ENCODE data around the gene PLEKHA6. TPM values are rescaled to one million over a fixed set of nuclear protein-coding genes. Genes with fewer than 3 reads are reported as not detected.
"Not testable (repeated sequence)": the region's sequence is repeated elsewhere in the genome, so short reads cannot be mapped to it uniquely, and the experiment has no call there.

PLEKHA6 gene
- polyA plus RNA-seq, 1 donor: 3.0 TPM

DNA sequence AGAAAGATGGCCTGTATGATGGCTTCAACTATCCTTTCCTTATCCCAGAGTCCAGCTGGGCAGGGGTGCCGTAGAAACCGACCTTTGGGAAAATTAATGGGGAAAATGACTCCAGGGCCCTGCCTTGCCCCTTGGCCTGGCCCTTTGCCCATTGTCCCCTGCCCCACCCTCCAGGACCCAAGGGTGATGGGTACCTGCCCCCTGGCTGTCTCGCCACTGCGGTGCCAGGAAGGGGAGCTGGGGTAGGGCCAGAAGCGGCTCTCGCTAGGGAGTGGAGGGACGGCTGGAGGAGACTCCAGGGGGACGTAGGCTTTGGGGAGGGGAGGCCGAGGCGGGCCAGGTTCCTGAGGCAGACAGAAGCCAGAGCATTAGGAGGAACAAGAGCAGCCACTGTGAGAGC is 116.8 kb downstream of the PLEKHA6 start:
- DNase-seq (ENCODE audit: low read depth): no peak

DNA sequence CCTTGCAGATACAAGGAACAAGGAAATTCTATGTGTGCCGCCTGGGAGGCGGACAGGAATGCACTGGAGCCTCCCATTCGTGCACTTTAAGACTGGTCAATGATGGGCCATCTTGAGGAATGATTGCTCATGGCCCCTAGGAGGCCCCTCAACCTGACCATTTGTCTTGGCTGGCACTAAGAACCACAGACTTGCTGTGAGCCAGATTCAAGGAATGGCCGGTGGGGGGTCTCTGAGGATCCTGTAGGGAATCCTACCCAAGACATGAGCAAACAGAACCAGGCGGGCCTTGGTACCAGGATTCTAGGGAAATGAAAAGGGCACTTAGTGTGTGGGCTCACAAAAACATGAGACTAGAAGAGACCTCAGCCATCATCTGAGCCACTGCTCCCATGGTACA is 117.8 kb downstream of the PLEKHA6 start:
- DNase-seq (ENCODE audit: low read depth): no peak

DNA sequence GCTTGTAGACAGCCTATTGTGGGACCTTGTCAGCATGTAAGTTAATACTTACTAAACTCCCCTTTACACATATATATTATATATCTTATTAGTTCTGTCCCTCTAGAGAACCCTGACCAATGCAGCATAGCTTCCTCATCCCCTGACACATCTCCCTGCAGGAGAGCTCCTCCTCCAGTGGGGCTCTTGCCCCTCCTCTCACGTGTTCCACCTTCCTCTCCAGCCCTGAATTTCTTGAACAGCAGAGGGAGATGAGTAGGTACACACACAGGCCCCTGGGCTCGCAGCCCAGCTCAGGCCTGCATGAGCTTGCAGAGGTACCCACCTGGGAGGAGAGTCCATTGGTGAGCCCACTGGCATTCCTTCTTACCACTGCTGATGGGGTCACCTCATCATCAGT is 118.7 kb downstream of the PLEKHA6 start:
- no peak for DNase-seq (ENCODE audit: low read depth)

DNA sequence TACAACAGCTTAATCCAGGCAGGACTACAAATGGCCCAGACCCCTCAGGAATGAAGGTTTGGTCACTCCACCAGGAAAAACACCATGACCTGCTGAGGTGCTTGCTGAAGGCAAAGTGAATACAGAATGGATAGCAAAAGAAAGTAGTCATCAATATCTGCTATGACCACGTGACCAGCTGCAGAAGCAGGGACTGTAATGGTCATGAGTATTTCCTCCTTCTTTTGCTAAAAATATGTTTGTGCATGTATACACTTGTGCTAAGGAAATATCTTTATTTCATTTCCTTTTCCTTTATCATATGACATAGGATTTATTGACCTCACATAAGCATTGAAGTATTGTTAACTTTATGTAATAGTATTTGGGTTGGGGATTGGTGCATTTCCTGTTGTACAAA is 119.5 kb downstream of the PLEKHA6 start:
- no peak for DNase-seq (ENCODE audit: low read depth)

DNA sequence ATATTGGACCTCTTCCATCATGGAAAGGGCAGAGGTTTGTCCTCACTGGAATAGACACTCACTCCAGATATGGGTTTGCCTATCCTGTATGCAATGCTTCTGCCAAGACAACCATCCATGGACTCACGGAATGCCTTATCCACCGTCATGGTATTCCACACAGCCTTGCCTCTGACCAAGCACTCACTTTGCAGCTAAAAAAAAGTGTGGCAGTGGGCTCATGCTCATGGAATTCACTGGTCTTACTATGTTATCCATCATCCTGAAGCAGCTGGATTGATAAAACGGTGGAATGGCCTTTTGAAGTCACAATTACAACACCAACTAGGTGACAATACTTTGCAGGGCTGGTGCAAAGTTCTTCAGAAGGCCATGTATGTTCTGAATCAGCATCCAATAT is 120.3 kb downstream of the PLEKHA6 start:
- DNase-seq (ENCODE audit: low read depth): not testable (repeated sequence)

DNA sequence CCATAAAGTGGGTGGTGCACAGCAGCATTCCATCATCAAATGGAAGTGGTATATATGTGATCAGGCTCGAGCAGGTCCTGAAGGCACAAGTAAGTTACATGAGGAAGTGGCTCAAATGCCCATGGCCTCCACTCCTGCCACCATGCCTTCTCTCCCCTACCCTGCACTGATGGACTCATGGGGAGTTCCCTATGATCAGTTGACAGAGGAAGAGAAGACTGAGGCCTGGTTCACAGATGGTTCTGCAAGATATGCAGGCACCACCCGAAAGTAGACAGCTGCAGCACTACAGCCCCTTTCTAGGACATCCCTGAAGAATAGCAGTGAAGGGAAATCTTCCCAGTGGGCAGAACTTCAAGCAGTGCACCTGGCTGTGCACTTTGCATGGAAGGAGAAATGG is 121.2 kb downstream of the PLEKHA6 start:
- DNase-seq (ENCODE audit: low read depth): not testable (repeated sequence)

DNA sequence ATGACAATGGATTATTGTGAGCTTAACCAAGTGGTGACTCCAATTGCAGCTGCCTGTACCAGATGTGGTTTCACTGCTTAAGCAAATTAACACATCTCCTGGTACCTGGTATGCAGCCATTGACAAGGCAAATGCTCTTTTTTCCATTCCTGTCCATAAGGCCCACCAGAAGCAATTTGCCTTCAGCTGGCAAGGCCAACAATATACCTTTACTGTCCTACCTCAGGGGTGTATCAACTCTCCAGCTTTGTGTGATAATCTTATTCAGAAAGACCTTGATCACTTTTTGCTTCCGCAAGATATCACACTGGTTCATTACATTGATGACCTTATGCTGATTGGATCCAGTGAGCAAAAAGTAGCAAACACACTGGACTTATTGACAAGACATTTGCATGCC is 122.2 kb downstream of the PLEKHA6 start:
- DNase-seq (ENCODE audit: low read depth): not testable (repeated sequence)

DNA sequence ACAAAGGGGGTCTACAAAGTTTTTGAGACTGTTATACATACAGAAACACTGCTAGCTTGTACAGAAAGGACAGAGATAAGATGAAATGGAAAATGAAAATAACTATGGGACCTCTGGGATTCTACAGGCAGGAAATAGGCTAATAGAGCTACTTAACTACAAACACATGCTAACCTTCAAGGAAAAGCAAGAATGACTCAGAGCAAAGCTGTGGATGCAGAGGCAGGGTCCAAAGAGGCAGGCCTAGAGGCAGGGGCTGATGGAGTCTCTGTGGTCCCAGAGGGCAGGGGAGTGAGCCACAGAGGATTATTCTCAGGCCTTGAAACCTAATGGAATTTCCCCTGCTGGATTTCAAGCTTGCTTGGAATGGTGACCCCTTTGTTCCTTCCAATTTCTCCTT is 127.2 kb downstream of the PLEKHA6 start:
- DNase-seq (ENCODE audit: low read depth): peak; percentile 28

DNA sequence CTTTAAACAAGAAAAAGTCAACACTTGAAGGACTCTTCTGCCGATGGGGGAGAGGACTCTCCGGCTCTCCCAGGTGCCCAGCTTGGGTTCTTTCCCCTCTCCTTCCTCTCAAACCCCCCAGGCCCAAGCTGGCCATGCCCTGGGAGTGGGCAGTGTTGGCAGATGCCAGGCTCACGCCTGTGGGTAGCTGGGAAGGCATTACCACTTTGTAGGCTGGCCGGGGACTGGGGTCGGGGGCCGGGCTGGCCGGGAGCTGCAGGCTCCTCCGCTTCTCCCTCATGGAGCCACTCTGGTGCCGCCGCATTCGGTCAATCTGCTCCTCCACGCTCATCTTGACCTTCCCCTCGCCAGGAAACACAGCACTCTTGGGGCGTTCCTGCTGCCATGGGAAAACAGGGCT is 129.5 kb downstream of the PLEKHA6 start:
- no peak for DNase-seq (ENCODE audit: low read depth)

DNA sequence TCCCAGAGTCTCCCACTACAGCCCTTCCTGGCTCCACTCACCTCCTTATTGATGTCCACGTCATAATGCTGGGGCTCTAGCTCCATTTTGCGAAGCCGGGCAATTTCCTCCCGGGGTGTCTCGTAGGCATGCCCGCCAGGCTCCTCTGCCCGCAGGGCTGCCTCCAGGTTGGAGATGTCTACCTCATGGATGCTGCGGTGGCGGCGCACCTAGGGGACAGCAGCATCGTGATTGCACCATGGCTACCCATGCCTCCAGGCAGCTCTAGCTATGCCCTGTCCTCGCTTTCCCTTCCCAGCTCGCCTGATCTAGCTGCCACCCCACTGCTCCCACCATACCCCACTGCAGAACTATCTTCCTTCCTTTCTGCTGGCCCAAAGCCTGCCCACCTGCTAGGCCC is 130.8 kb downstream of the PLEKHA6 start:
- DNase-seq (ENCODE audit: low read depth): no peak

DNA sequence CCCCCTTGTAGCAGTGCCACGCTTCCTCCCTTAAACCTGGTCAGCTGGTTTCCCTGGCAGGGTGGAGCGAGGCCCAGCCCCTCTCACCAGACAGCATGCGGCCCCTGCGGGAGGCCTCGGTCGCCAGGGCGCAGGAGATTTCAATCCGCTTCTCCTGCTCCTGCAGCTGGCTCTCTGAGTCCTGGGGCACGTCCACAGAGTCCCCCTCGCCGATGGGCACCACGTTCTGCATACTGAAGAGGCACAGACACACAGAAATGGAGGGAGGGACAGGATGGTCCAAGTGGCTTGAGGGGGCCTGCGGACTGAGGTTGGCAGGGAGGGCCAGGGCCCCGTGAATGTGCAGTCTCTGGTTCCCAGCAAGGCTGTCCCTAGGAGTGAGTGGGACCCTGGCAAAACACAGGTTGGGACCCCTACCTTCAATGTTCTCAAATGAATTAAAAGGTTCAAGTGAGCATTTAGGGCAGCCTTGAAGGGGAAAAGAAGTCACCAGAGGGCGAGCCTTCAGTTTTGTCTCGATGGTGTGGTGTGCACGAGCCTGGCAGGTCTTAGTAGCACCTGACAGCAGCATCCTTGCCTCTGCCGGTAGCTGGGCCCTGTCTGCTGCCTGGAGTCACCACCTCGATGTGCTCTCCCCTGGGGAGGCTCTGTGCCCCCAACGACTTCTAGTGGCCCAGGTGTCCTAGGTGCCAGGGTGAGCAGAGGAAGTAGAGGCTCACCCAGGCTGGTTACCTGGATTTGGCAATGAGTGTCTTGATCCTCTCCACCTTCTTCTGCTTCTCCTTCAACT is 131.5 kb downstream of the PLEKHA6 start:
- DNase-seq (ENCODE audit: low read depth): no peak

DNA sequence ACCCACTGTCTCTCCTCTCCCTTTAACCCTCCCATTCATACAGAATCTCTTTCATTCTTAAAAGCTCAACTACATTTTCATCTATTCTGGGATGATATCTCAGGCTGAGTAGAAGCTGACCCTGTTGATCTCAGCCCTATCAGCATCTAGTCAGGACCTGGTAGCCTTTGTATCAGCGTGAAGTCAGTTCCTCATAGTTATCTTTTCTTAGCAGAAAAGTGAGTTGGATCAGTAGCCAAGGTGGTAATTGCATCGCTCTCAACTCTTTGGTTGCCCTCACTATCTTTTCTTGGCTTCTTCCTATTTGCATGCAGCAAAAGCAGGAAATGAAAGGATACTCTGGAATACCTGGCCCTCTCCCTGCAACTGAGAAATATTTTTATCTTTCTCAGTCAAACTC is 132.4 kb downstream of the PLEKHA6 start:
- DNase-seq (ENCODE audit: low read depth): no peak

DNA sequence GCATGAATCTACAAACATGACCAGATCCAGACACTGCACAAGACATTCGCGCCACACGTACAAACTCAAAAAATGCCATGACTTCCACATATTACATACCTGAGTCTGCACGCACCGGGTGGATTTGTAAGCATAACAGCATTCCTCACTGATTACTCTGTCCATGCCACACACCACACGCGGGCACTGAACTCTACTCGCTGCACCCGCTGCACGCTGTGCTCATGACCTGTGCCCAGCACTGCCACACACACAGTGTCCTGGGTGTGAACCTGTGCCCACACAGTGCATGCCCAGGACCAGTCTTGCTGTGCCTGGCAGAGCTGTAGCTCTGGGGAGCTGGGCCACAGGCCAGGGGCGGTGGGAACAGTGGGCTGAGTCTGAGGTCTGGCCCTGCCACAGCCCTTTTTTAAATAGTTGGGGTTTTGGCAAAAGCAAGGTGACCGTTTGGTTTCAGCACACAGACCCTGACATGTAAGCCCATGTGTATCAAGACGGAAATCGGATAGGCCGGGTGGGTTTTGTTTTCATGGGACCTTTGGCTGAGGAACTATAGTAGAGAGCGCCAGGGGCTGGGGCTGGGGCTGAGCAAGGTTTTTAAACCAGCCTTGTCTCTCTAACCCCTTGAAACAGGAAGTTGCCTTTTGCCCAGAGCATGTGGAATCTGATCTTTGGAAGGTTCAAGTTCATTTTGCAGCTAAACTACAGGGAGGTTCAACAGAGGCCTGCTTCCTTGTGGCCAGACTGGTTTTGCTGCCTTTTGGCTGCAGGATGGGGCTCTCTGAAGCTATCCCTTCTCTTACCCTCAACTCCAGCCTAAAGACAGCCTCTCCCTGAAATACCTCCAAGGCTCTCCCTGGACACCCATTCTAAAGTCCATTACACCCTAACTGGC is 133.6 kb downstream of the PLEKHA6 start:
- DNase-seq (ENCODE audit: low read depth): no peak

DNA sequence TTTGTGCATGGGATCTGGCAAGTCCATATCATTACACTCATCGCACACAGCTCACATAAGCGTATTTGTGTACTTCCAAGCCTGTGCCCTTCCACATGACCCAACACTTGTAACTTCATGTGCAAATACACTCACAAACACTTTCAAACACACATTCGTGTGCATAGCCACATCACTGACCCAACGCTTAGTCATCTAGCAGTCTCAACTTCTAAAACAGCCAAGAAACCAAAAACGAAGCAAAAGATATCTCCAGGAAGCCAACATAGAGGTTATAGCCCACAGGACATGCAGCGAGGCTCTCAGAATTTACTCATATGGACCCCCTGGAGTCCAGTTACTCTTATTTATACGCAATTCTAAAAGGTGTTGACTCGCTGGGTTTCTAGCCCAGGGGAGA is 135.1 kb downstream of the PLEKHA6 start:
- DNase-seq (ENCODE audit: low read depth): no peak

DNA sequence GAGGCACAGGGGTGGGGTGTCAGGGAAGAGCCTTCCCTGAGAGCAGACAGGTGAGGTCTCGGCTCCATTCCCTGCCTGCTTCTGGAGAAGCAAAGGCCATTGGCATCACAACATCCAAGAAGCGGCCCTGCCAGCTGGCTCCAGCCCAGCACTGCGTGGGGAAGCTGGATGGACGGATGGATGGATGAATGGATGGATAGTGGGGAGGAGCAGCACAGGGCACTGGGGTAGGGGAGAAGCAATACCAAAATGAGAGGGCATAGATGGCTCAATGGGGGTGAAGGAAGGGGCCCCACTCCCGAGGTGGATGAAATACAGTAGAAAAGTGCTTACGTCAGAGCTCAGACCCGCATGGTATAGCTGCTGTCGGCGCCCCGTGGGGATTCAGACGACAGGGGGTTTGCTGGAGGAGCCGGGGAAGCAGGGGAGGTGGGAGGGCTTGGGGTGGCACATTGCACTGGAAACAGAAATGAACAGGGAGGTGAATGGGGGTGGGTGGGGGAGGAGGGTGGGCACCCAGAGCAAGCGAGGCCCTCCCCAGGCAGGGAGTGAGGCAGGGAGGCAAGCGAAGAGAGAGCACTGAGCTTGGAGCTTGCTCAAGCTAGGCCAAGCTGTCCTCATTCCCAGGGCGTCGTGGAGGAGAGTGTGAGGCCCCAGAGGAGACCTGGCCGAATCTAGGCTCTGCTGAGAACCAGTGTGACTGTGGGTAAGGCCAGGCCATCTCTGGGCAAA is 136.4 kb downstream of the PLEKHA6 start:
- no peak for DNase-seq (ENCODE audit: low read depth)

DNA sequence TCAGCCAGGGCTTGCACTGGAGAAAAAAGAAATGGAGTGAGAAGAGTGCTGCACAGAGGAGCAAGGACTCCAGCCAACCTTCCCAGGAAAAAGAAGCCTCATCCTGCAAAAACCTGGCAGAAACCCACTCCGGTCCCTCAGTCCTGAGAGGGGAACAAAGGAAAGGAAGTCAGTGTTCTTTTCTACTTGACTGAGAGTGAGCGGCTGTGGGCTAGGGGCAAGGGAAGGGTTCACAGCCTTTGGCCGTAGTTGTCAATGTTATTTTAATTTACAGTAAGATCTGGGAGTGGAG is 137.0 kb downstream of the PLEKHA6 start:
- DNase-seq (ENCODE audit: low read depth): peak; percentile 48

DNA sequence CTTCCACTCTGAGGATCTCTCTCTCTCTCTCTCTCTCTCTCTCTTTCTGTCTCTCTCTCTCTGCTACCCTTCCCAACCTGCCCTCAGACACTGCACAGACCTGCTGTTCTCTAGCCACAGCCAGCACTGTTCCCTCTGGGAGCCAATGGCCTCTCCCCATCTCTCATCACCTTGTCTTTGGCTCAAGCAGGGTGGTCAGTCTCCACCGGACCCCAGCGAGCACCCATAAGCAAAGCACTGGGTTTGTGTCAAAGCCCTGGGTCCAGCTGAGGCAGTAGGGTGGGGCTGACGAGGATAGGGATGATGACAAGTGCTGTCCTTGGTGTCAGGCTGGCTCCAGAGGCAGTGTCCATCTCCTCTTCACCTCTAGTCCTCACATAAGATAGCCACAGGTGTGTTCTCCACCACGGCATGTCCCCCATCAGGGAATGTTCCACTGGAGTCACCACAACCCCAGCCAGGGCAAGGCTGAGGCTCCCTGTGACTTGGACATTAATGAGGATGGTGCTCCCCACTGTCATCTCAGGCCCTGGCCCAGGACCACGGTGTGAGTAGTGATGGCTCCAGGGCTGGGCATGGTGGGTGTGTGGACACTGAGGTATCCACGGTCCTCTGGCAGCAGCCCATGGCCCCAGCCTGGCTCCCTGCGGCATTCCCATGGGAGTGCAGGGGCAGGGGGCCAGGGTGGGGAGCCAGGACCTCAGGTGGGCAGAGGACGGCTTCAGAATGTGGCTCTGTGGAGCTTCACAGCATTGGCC is 137.5 kb downstream of the PLEKHA6 start:
- DNase-seq (ENCODE audit: low read depth): no peak

DNA sequence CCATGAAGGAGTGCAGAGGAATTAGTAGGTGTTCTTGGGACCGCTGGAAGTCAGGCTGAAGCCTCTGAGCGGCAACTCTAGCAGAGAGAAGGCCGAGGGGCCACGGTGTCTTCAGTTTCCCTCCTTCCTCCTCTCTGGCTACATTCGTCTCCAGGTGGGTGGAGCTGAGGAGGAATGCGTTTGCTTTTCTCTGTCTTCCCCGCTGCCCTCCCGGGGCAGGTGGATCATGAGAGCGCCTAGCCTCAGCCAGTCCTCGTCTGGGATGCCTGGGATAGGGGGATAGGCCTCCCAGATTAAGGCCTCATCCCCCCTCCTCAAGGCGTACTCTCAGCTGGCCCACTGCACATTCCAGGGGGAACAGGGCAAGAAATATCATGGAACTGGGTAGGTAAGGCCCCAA is 138.5 kb downstream of the PLEKHA6 start:
- DNase-seq (ENCODE audit: low read depth): no peak

DNA sequence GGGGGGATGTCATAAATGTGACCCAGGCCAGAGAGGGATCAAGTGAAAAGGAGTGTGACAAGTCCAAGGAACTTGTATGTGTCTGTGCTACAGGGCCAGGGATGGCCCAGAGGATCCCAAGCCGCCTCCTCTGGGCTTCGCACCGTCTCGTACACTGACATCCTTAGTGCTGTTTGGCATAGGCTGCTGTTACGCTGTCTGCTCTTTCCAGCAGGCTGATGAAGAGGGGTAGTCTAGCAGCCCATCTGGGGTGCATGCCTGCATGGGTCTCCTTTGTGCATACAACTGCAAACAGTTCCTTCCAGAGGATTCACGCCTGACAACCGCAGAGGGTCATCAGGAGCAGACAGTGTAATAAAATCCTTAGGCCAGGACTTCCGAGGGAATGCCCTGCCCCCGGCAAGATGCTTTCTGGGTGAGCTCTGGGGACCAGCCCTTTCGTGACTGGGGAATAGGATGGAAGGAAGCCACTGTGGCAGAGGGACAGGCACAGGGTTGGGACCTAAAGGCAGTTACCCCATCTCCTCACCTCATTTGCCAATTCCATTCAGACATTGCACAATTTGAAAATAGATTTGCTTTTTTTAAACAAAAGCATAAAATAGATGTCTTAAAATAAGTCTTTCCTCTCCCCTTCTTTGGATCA is 139.6 kb downstream of the PLEKHA6 start:
- no peak for DNase-seq (ENCODE audit: low read depth)

DNA sequence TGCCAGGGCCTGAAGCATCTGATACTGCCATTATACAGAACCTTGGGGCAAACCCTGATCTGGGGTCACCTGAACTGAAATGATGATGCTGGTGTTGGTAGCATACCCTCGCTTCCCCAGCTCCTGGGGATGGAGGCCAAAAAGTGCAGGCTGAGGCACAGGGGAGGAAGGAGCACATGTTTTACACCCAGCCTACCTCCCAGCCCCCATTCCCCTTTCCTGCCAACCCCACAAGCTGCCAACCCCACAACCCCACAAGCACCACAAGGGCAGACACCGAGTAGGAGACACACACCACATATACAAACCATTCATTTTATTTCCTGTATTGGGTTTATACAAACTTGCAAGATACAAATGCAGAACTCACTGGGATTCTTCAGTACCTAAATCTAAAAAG is 141.2 kb downstream of the PLEKHA6 start:
- DNase-seq (ENCODE audit: low read depth): no peak

DNA sequence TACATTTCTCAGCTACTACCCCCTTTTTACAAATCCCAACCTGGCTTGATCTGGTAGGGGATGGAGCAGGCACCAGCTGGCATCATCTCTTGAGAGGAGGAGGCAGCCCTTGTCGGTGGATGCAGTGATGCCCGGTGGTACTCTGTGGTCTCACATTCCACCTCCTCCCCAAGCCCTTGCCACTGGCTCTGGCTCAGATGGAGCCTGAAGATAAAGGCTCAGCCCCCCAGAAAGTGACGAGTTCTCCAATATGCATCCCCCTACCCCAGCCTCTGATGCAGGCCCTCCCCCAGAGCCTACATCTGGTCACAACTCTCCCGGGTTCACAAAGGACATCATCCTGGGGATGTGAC is 142.1 kb downstream of the PLEKHA6 start:
- no peak for DNase-seq (ENCODE audit: low read depth)

Measured in forelimb muscle (tissue), 1 donor.